GM20000 (cell line): ENCODE results near the gene CNTN3.

Source experiments
- DNase-seq: peaks from one replicate; pipeline ENCODE4 v3.0.0; 2012; ENCODE audit warnings: low spot score
- CTCF ChIP-seq: IDR thresholded peaks from 2 replicates; pipeline ENCODE4 v1.5.1; 2012; ENCODE audit warnings: mild to moderate bottlenecking, control low read depth; ENCODE audit errors: extremely low read depth, missing control alignments

The CNTN3 gene

GRCh38 chr3:74643636-74644035 is 29.2 kb upstream of the CNTN3 start:
- no peak for DNase-seq
- no peak for TF ChIP-seq CTCF

GRCh38 chr3:74642876-74643275 is 28.4 kb upstream of the CNTN3 start:
- no peak for DNase-seq
- no peak for TF ChIP-seq CTCF

GRCh38 chr3:74640211-74640610 is 25.8 kb upstream of the CNTN3 start:
- no peak for DNase-seq
- TF ChIP-seq CTCF, result no peak

- DNase-seq, result no peak
- TF ChIP-seq CTCF, result no peak
These were observed 25.2 kb upstream of the CNTN3 start for GRCh38 chr3:74639681-74640080.

GRCh38 chr3:74636981-74637380 is 22.5 kb upstream of the CNTN3 start:
- DNase-seq, result no peak
- no peak for TF ChIP-seq CTCF

- no peak for DNase-seq
- no peak for TF ChIP-seq CTCF
These were observed 18.6 kb upstream of the CNTN3 start for GRCh38 chr3:74633021-74633420.

GRCh38 chr3:74631351-74632140 is 17.1 kb upstream of the CNTN3 start:
- no peak for TF ChIP-seq CTCF

More at GRCh38 chr3:74631351-74632140, 17.1 kb upstream of the CNTN3 start:
- no peak for DNase-seq
